HCT116 (cell line): ENCODE measurements around the gene HSD17B7. TPM values are rescaled to one million over a fixed set of nuclear protein-coding genes. Genes with fewer than 3 reads are reported as not detected.

Experiments used
- ATAC-seq: fragments of 200-7000 bp; cut with Tn5 transposase; 2 replicates; pipeline ENCODE4 v1.9.1; 2020; ENCODE audit warnings: mild to moderate bottlenecking, moderate library complexity
- BruUV-seq: library from RNA; stranded (reverse); fragments of 400-500 nt; replicated peaks from 2 replicates; lab custom pipeline; 2021; lab: Mats Ljungman, UMichigan
- CTCF ChIA-PET: fragments of 300-600 bp; sonication (Branson Sonifier 250); formaldehyde crosslinking; loops from one replicate; lab custom pipeline; 2021; ENCODE audit warnings: antibody characterized with exemption; lab: Charles Lee
- POLR2A ChIA-PET: fragments of 300-600, 350-600 bp; sonication (Branson Sonifier 250); formaldehyde crosslinking; loops from one replicate; lab custom pipeline; 2021; ENCODE audit warnings: antibody characterized with exemption; lab: Charles Lee
- RAD21 ChIA-PET, 2 experiments: fragments of 300-600 bp; sonication (Branson Sonifier 250); formaldehyde crosslinking; loops; one replicate each; lab custom pipeline; 2023; ENCODE audit warnings: low total read pairs in 2 of 2; ENCODE audit not compliant: uncharacterized antibody in 2 of 2, unreplicated experiment in 2 of 2, low non-redundant PET in 1 of 2; lab: Charles Lee
- DNase-seq: peaks from one replicate; pipeline ENCODE4 v3.0.0-alpha.2; 2010; ENCODE audit warnings: low read depth, low spot score
- H2AFZ ChIP-seq: fragments of 200-600 bp; shearing (Covaris generic), sonication (generic); 2 replicates; pipeline ENCODE4 v1.6.1; 2017; ENCODE audit warnings: low read depth, mixed run types, mixed read lengths, antibody characterized with exemption, low read length; ENCODE audit not compliant: poor library complexity, severe bottlenecking
- H3K27ac ChIP-seq: 2 replicates; pipeline ENCODE4 v1.5.1; 2012; ENCODE audit warnings: low read depth, low read length
- H3K27me3 ChIP-seq: fragments of 200-600 bp; sonication (generic); 2 replicates; pipeline ENCODE4 v1.6.1; 2016; ENCODE audit warnings: mixed run types, low read length, mixed read lengths; ENCODE audit not compliant: insufficient read depth
- H3K36me3 ChIP-seq, 2 experiments: fragments of 200-500 bp in 1 of 2; fragments of 200-600 bp in 1 of 2; sonication (Bioruptor generic) in 1 of 2; sonication (generic) in 1 of 2; 2 replicates each; pipeline versions ENCODE4 v1.5.1 to v1.6.1; 2014 to 2016; ENCODE audit warnings: low read length in 2 of 2, inconsistent platforms in 1 of 2, mixed read lengths in 1 of 2, mixed run types in 1 of 2; ENCODE audit not compliant: insufficient read depth in 2 of 2, control insufficient read depth in 1 of 2
- H3K4me1 ChIP-seq, 2 experiments: fragments of 200-600 bp in 1 of 2; sonication (generic) in 1 of 2; 2 replicates each; pipeline versions ENCODE4 v1.5.1 to v1.6.1; 2012 to 2017; ENCODE audit warnings: low read length in 2 of 2, inconsistent platforms in 1 of 2, mild to moderate bottlenecking in 1 of 2, mixed read lengths in 1 of 2, mixed run types in 1 of 2, moderate library complexity in 1 of 2; ENCODE audit not compliant: insufficient read depth in 2 of 2, control insufficient read depth in 1 of 2
- H3K4me2 ChIP-seq: fragments of 200-600 bp; sonication (generic); 2 replicates; pipeline ENCODE4 v1.6.1; 2017; ENCODE audit warnings: mixed run types, low read length, mixed read lengths
- H3K4me3 ChIP-seq, 2 experiments: fragments of 200-600 bp in 1 of 2; sonication (generic) in 1 of 2; replicated peaks in 1 of 2; 2 replicates each; pipeline ENCODE4 v1.5.1; 2011 to 2016; ENCODE audit warnings: low read length in 2 of 2, control low read depth in 1 of 2, low read depth in 1 of 2, mild to moderate bottlenecking in 1 of 2, mixed read lengths in 1 of 2, mixed run types in 1 of 2
- H3K79me2 ChIP-seq: fragments of 200-600 bp; sonication (generic); 2 replicates; pipeline ENCODE4 v1.6.1; 2017; ENCODE audit warnings: mild to moderate bottlenecking, mixed run types, low read length, moderate library complexity, mixed read lengths; ENCODE audit not compliant: insufficient read depth
- H3K9ac ChIP-seq: fragments of 200-600 bp; sonication (generic); 2 replicates; pipeline ENCODE4 v1.6.1; 2016; ENCODE audit warnings: low read length, mixed read lengths
- H3K9me2 ChIP-seq: fragments of 200-600 bp; sonication (generic), shearing (Covaris generic); 2 replicates; pipeline ENCODE4 v1.6.1; 2017; ENCODE audit warnings: mixed run types, mild to moderate bottlenecking, moderate library complexity; ENCODE audit not compliant: insufficient read depth
- H3K9me3 ChIP-seq, 2 experiments: fragments of 200-500 bp in 1 of 2; fragments of 200-600 bp in 1 of 2; sonication (Bioruptor generic) in 1 of 2; sonication (generic) in 1 of 2; 2 replicates each; pipeline ENCODE4 v1.6.1; 2014 to 2017; ENCODE audit warnings: low read length in 2 of 2, mixed read lengths in 2 of 2, inconsistent platforms in 1 of 2, low read depth in 1 of 2, mild to moderate bottlenecking in 1 of 2, mixed run types in 1 of 2, moderate library complexity in 1 of 2; ENCODE audit not compliant: control insufficient read depth in 1 of 2, insufficient read depth in 1 of 2
- H4K20me1 ChIP-seq: fragments of 200-600 bp; sonication (generic), shearing (Covaris generic); 2 replicates; pipeline ENCODE4 v1.6.1; 2017; ENCODE audit warnings: mixed run types, mild to moderate bottlenecking, moderate library complexity; ENCODE audit not compliant: insufficient read depth
- CTCF ChIP-seq, 3 experiments: fragments of 200-600 bp in 1 of 3; sonication (generic) in 1 of 3; IDR thresholded peaks in 2 of 3; conservative IDR thresholded peaks in 1 of 3; 2 replicates each; pipeline ENCODE4 v1.5.1; 2012 to 2017; ENCODE audit warnings: low read depth in 2 of 3, low read length in 2 of 3, antibody characterized with exemption in 1 of 3, borderline replicate concordance in 1 of 3, control low read depth in 1 of 3, mild to moderate bottlenecking in 1 of 3, mixed read lengths in 1 of 3, mixed run types in 1 of 3, moderate library complexity in 1 of 3; ENCODE audit not compliant: insufficient read depth in 1 of 3
- EGR1 ChIP-seq: IDR thresholded peaks from 2 replicates; pipeline ENCODE4 v1.6.1; 2012; ENCODE audit warnings: low read depth
- EZH2 ChIP-seq: fragments of 200-600 bp; sonication (generic); IDR thresholded peaks from 2 replicates; pipeline ENCODE4 v1.6.1; 2017; ENCODE audit warnings: antibody characterized with exemption, mixed run types
- MAX ChIP-seq: IDR thresholded peaks from 2 replicates; pipeline ENCODE4 v1.6.1; 2012
- POLR2A ChIP-seq: IDR thresholded peaks from 2 replicates; pipeline ENCODE4 v1.7.0; 2011; ENCODE audit warnings: borderline replicate concordance; ENCODE audit not compliant: insufficient read depth, insufficient read length; ENCODE audit errors: extremely low read depth
- POLR2AphosphoS5 ChIP-seq: IDR thresholded peaks from 2 replicates; pipeline ENCODE4 v1.6.1; 2011; ENCODE audit warnings: mild to moderate bottlenecking, low read depth, low read length, moderate library complexity
- RAD21 ChIP-seq: IDR thresholded peaks from 2 replicates; pipeline ENCODE4 v1.6.1; 2012; ENCODE audit warnings: low read depth, mild to moderate bottlenecking
- ZNF274 ChIP-seq: fragments of 200-500 bp; sonication (Bioruptor generic); IDR thresholded peaks from 2 replicates; pipeline ENCODE4 v1.6.1; 2014; ENCODE audit warnings: mild to moderate bottlenecking, low read depth, low read length, inconsistent platforms
- intact Hi-C: fragments of 100-400 bp; cut with micrococcal nuclease; formaldehyde crosslinking; loops from 2 replicates; pipeline ENCODE4 v1.10.0; 2022
- total RNA-seq: library from RNA; stranded (reverse); gene quantifications from one replicate; pipeline ENCODE4 v1.2.1, GENCODE V29; 2021; ENCODE audit not compliant: unreplicated experiment

HSD17B7 gene
- total RNA-seq, 1 experiment from 2014 or later = 22.6 TPM

- Histone ChIP-seq H3K9ac (no peak overlapping the region), H3K4me3 (no peak overlapping the region), H3K79me2 (no peaks in the 10 kb centered on the region), H3K36me3 (no peaks in the 10 kb centered on the region), H2AFZ (peak overlapping the region; percentile 24), H4K20me1 (no peaks in the 10 kb centered on the region), H3K27me3 (no peaks in the 10 kb centered on the region), H3K4me1 (no peaks in the 10 kb centered on the region), H3K27ac (no peak overlapping the region), H3K4me2 (no peak overlapping the region), H3K9me3 (no peaks in the 10 kb centered on the region), H3K9me2 (no peaks in the 10 kb centered on the region)
- CTCF ChIA-PET = interaction anchor here (0.6 to 3.8 kb wide), 11 partner anchors 11 to 1902 kb away, joined by 3 to 32 read pairs (median 3); no protein-coding TSS in a partner anchor
- peak; percentile 62 for DNase-seq
- RAD21 ChIA-PET = no interaction called here
- peak; percentile 80 for ATAC-seq
- POLR2A ChIA-PET = no interaction called here
- intact Hi-C loops = no loop called here
- BruUV-seq = no TSS peak
- TF ChIP-seq EZH2 (no peak), RAD21 (peak; percentile 85), POLR2A (no peak), MAX (no peak), CTCF (IDR thresholded peaks at IDR 0.05 in 2 of 3, conservative IDR thresholded peaks at IDR 0.05 in 1 of 3; ENCODE audit: borderline replicate concordance in 1 of 3, insufficient read depth in 1 of 3, low read depth in 2 of 3, low read length in 2 of 3) (peak; percentile 80 to 96 (median 89)), POLR2AphosphoS5 (no peak)
Measured at GRCh38 chr1:162847839-162848453, 57.4 kb downstream of the HSD17B7 start.

- Histone ChIP-seq H3K9ac (no peak overlapping the region), H2AFZ (no peak overlapping the region), H3K9me3 (no peaks in the 10 kb centered on the region), H3K4me3 (no peak overlapping the region), H3K4me2 (no peak overlapping the region), H3K9me2 (no peaks in the 10 kb centered on the region), H3K27ac (no peak overlapping the region), H3K79me2 (no peaks in the 10 kb centered on the region), H4K20me1 (no peaks in the 10 kb centered on the region), H3K4me1 (no peaks in the 10 kb centered on the region), H3K36me3 (no peaks in the 10 kb centered on the region), H3K27me3 (no peaks in the 10 kb centered on the region)
- ChIA-PET CTCF (interaction anchor here (3.8 kb wide), 1 partner anchor 466 kb away, joined by 32 read pairs; no protein-coding TSS in a partner anchor), RAD21 (no interaction called here), POLR2A (no interaction called here)
- intact Hi-C loops = no loop called here
- no peak for TF ChIP-seq EZH2
- TF ChIP-seq ZNF274 = no peak
- TF ChIP-seq EGR1 = no peak
- no peak for ATAC-seq
- no TSS peak for BruUV-seq
- no peak for DNase-seq
Measured at GRCh38 chr1:162849711-162850110, 59.2 kb downstream of the HSD17B7 start.
